GM18507 (cell line): ENCODE data around the gene CDX1.

ENCODE experiments used
- DNase-seq: peaks from one replicate; pipeline ENCODE4 v3.0.0; 2011; ENCODE audit warnings: low read depth; ENCODE audit not compliant: insufficient read length; ENCODE audit errors: extremely low spot score
- FAIRE-seq: peaks from 2 replicates; lab custom pipeline; 2011; peaks lifted over from hg19 to GRCh38; lab: Jason Lieb, UNC

Gene CDX1

DNA sequence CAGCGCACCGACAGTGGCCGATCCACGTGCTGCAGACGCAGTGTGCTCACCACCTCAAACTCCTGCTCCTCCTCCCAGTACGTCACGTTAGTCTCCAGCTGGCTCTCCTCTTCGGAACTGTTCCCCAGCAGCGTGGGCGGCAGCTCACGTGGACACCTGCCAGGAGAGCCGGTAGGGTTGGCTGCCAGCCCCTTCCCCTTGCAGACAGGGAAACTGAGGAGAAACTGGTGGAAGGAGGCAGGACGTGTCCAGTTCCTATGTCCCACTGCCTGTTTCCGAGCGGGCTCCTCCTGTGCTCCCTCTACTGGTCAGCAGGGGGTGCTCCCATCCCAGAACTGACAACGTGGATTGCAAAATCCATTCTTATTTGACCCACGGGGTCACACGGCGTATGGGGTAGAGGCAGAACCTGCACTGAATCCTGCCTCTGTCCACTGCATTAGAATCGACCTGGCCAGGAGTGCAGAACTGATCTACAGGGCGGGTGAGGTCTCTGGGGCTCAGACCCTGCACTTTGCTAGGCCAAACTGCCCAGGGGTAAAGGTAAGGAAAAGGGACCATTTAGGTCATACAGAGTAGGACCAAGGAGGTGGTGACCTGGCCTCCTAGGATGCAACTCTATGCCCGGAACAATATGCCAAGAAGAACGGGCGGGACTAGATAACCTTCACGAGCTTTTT is 36.6 kb upstream of the CDX1 start:
- FAIRE-seq (peak; percentile 81), DNase-seq (peak; percentile 61)

DNA sequence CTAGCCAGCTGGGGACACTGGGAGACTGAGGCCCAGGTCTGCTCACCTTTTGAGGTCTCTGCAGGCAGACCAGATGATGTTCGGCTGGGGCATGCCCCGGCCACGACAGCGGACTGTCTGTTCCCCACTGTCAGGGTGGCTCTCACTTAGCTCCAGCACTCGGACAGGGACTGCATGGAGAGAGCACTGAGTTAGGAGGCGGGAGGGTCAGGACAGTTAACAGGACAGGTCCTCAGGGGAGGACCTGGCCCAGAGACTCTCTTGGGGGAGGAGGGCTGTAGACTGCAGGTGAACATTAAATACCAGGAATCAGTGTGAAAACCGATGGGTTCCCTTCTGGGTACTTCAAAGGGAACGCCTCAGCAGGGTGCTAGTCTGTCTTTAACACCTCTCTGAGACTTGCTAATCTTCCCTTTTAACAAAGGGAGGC is 36.1 kb upstream of the CDX1 start:
- DNase-seq (no peak), FAIRE-seq (no peak)

GRCh38 chr5:150131461-150131860 is 35.1 kb upstream of the CDX1 start:
- FAIRE-seq, result no peak

DNA sequence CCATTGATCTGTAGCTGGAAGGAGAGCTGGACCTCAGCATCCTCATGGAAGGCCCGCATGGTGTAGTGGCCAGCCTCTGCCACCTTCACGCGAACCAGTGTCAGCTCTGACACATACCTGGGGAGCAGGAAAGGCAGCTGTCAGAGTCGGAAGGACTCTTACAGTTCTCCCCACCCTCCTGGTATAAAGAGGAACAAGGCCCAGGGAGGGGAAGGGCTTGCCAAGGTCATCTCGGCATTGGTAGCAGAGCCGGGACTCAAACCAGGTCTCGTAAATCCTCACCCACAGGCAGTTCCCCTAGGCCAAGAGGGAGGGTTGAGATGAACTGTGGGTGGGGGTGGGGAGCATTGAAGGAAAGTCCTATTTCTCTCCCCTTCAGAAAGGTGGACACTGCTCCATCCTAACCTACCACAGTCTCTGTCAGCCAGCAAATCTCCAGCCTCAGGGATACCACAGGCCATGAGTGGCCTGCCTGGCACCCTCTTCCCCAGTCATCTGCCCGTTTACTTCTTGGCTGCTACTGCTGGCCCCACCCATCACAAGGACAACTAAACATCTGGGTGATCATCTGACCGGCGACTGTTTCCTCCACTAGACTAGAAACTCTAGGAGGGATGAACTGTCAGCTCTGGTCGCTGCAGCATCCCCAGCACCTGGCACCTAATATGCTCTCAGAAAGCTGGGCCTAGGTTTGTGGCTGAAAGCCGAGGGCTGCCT is 34.4 kb upstream of the CDX1 start:
- no peak for DNase-seq
- FAIRE-seq, result no peak

More at GRCh38 chr5:150131461-150131860, 35.1 kb upstream of the CDX1 start:
- no peak for DNase-seq

GRCh38 chr5:150132740-150133139 is 33.8 kb upstream of the CDX1 start:
- FAIRE-seq (no peak), DNase-seq (no peak)

DNA sequence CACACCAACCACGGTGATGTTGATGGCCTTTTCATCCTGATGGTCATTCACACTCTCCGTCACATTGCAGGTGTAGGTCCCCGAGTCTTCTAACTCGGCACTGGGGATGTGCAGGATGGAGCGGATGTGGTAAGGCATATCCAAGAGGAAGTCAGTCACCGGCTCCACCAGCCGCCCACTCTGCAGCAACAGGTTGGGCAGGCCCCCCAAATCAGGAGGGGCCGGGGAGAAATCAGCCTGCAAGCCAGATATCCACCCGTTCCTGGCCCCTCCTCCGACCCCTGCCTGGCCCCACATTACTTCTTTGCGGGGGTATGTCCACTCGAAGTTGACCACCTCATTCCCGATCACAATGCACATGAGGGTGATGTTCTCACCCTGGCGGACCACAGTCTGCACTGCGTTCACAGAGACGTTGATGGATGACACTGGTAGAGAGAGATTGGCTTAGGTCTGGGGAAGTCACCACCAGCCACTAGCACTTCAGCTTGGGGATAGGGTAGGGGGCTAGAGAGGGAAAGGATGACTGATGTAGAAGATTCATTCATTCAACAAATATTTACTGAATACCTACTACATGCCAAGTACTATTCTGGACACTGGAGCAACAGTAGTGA is 32.9 kb upstream of the CDX1 start:
- no peak for DNase-seq
- no peak for FAIRE-seq

DNA sequence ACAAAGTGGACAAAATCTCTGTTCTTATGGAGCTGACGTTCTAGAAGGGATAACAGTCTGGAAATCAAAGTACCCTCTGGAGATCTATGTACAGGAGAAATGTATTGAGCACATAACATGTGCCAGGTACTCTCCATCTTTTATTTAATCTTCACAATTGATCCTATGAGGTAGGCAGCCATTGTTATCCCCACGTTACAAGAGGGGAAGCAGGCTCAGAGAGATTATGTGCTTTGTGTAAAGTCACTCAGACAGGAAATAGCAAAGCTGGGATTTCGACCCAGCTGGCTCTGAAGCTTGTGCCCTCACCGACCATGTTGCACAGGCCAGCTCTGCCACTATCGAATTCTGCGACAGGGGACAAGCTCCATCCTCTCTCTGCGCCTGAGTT is 32.4 kb upstream of the CDX1 start:
- FAIRE-seq (no peak), DNase-seq (no peak)

GRCh38 chr5:150135557-150136304 is 30.8 kb upstream of the CDX1 start:
- no peak for DNase-seq
- FAIRE-seq, result no peak

DNA sequence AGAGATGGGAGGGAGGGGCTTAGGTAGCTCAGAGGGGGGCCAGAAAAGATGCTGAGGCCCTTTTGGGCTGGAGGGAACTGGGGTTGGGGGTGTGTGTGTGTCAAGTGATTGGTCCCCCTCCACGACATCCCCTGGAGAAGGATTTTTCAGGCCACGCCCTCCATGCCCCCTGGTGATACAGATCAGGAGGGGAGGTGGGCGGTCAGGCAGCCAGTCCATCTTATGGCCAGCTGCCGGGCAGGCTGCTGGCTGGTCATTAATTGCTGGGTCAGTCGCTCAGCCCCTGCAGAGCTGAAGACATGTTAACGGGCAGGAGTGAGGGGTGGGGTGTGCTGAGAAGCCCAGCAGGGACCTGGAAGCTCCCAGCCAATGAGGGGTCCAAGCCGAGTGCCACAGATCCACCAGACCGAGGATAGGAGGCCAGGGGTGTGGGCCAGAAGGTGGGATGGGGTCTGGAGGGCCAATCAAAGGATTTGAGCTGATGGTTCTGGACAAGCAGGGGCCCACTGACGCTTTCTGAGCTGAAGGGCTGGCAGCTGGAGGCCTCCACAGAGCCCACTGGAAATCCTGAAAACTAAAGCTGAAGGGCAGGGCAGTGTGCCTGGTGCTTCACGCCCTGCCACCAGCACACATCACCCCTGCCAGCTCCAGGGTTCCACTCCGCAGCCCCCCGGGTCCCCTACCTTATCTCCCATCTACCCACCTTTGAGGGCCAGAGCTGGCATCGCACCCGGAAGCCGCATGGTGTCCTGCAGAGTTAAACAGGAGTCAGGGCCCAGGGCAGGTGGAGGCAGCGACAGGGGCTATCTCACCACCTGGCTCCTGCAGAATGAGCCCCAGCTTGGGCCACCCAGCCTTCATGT is 30.0 kb upstream of the CDX1 start:
- DNase-seq (no peak), FAIRE-seq (no peak)

- no peak for DNase-seq
- FAIRE-seq, result no peak
Observed at GRCh38 chr5:150137168-150137957, 29.2 kb upstream of the CDX1 start.

- DNase-seq (no peak), FAIRE-seq (no peak)
Observed at GRCh38 chr5:150137997-150138396, 28.6 kb upstream of the CDX1 start.

GRCh38 chr5:150138551-150139265 is 27.9 kb upstream of the CDX1 start:
- FAIRE-seq (no peak), DNase-seq (no peak)

- DNase-seq, result no peak
- FAIRE-seq, result no peak
Observed at GRCh38 chr5:150139334-150139733, 27.2 kb upstream of the CDX1 start.

GRCh38 chr5:150140830-150141229 is 25.7 kb upstream of the CDX1 start:
- DNase-seq, result no peak
- FAIRE-seq, result no peak

- DNase-seq (no peak), FAIRE-seq (no peak)
Observed at GRCh38 chr5:150141544-150142184, 24.9 kb upstream of the CDX1 start.

DNA sequence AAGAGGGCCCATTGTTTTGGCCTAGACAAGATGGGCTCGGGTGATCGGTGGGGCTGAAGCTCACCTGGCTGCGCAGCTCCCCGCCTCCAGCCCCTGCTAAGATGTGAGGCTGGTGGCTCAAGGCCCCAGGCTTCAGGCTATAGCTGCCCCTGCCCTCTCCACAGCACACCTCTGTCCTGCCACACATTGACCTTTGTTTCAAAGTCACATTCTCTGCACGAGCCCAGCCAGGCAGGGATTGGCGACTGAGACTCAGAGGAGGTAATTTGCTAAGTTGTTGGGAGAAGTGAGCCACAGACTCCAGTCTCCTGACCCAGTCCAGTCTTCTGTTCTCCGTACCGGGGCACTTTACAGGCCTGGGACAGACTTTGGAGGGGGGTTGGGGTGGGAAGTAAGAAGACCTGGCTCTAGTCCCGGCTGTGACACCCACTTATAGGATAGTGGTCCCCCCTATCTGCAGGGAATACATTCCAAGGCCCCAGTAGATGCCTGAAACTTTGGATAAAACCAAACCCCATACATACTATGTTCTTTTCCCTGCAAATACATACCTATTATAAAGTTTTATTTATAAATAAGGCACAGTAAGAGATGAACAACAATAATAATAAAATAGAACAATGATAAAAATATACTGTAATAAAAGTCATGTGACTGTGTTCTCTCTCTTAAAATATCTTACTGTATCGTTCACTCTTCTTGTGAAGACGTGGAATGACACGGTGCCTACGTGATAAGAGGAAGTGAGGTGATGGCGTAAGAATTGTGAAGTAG is 24.2 kb upstream of the CDX1 start:
- DNase-seq (no peak), FAIRE-seq (no peak)

GRCh38 chr5:150142959-150143349 is 23.6 kb upstream of the CDX1 start:
- DNase-seq (no peak), FAIRE-seq (no peak)
